Measurements from ENCODE around the gene MEP1A. TPM values are rescaled to one million over a fixed set of nuclear protein-coding genes. Genes with fewer than 3 reads are reported as not detected.

MEP1A gene
- total and polyA plus RNA-seq, 2 of the 13 experiments (the other 11 are each of a cell fraction or from before 2014, with no cell fraction given) = 0.24 to 0.83 TPM

GRCh38 chr6:46749731-46750130 is 43.5 kb upstream of the MEP1A start (continued):
- TF ChIP-seq ZNF710 (CRISPR knock-in tag; IDR thresholded peaks at IDR 0.05; ENCODE audit: borderline replicate concordance) (no peak), PBX2 (CRISPR knock-in tag; IDR thresholded peaks at IDR 0.05) (no peak), ATF7 (IDR thresholded peaks at IDR 0.05) (no peak), ATF7 (CRISPR knock-in tag; IDR thresholded peaks at IDR 0.05) (no peak)

GRCh38 chr6:46751658-46752057 is 41.5 kb upstream of the MEP1A start:
- Histone ChIP-seq H3K4me1 (ENCODE audit: insufficient read depth, low read length) (no peaks in the 10 kb centered on the region), H3K4me3 (replicated peaks in 1 of 3; ENCODE audit: insufficient read depth in 1 of 3, low read depth in 2 of 3, low read length in 3 of 3) (no peak overlapping the region), H3K36me3 (replicated peaks in 1 of 2; ENCODE audit: control insufficient read depth in 1 of 2, insufficient read depth in 2 of 2, low read length in 2 of 2) (no peaks in the 10 kb centered on the region), H3K27me3 (ENCODE audit: control insufficient read depth in 1 of 2, insufficient read depth in 2 of 2, low read length in 2 of 2) (peaks cover 0 to 6% of the 10 kb centered on the region in 2 experiments; a peak in 1 of 5 replicates), H3K9ac (ENCODE audit: insufficient read depth, low read depth, low read length) (no peak overlapping the region), H4K20me1 (ENCODE audit: insufficient read depth, low read length) (no peaks in the 10 kb centered on the region), H3K27ac (ENCODE audit: extremely low read length, insufficient read depth, low read length) (no peak overlapping the region), H3K79me2 (ENCODE audit: insufficient read depth, low read length) (no peaks in the 10 kb centered on the region), H3K4me2 (ENCODE audit: low read depth, low read length) (no peak overlapping the region), H2AFZ (ENCODE audit: low read length) (no peak overlapping the region), H3K9me3 (ENCODE audit: low read length) (no peaks in the 10 kb centered on the region)
- POLR2A ChIA-PET = no interaction called here
- no peak for DNase-seq (ENCODE audit: low spot score)
- no peak for FAIRE-seq
- in situ Hi-C loops (cut with HindIII; ENCODE audit: extremely low pct_ligation_motif_present, low pct_unique_long_range_greater_than_20kb) (no loop called here), intact Hi-C loops (cut with micrococcal nuclease; ENCODE audit: unreplicated experiment) (no loop called here)
- ATAC-seq = no peak
- WGBS (ENCODE audit: low lambda C conversion rate) = 22% methylated on average over 3 of the region's 3 CpGs
- no TSS peak for BruUV-seq (replicated peaks)
- CTCF ChIA-PET (ENCODE audit: low intra/inter-chr PET ratio, low total read pairs) = no interaction called here
- TF ChIP-seq SP5 (CRISPR knock-in tag; IDR thresholded peaks at IDR 0.05; ENCODE audit: borderline replicate concordance, low read depth) (no peak), MED13 (CRISPR knock-in tag; IDR thresholded peaks at IDR 0.05) (no peak), PAF1 (CRISPR knock-in tag; IDR thresholded peaks at IDR 0.05) (no peak), MNT (IDR thresholded peaks at IDR 0.05) (no peak), ATF7 (IDR thresholded peaks at IDR 0.05) (no peak), ATF7 (CRISPR knock-in tag; IDR thresholded peaks at IDR 0.05) (no peak), ZMYM3 (CRISPR knock-in tag; IDR thresholded peaks at IDR 0.05) (no peak), ZNF841 (CRISPR knock-in tag; IDR thresholded peaks at IDR 0.05; ENCODE audit: borderline replicate concordance) (no peak), POLR2AphosphoS5 (IDR thresholded peaks at IDR 0.05; ENCODE audit: low read depth, low read length) (no peak), HCFC1 (IDR thresholded peaks at IDR 0.05; ENCODE audit: low read depth, low read length) (no peak), ZNF691 (CRISPR knock-in tag; IDR thresholded peaks at IDR 0.05; ENCODE audit: borderline replicate concordance, low read depth) (no peak), ZNF275 (CRISPR knock-in tag; IDR thresholded peaks at IDR 0.05; ENCODE audit: borderline replicate concordance) (no peak), PCBP2 (optimal IDR thresholded peaks at IDR 0.05; ENCODE audit: low read depth, low read length, poor library complexity, severe bottlenecking) (no peak), ZNF205 (CRISPR knock-in tag; IDR thresholded peaks at IDR 0.05) (no peak), SP4 (CRISPR knock-in tag; IDR thresholded peaks at IDR 0.05) (no peak), CREBL2 (CRISPR knock-in tag; IDR thresholded peaks at IDR 0.05; ENCODE audit: borderline replicate concordance) (no peak)

All from HepG2 (cell line).